Tibial nerve (tissue), 4 donors: ENCODE results near the gene MARF1.

ENCODE experiments used
- CTCF ChIP-seq, 5 experiments: fragments of 200-600 bp in 3 of 5; fragments of 450-650 bp in 2 of 5; sonication (generic) in 3 of 5; IDR thresholded peaks; one replicate each; pipeline ENCODE4 v1.5.1; 2016 to 2019; ENCODE audit warnings: antibody characterized with exemption in 5 of 5, mild to moderate bottlenecking in 3 of 5, moderate library complexity in 2 of 5
- EP300 ChIP-seq, 2 donors: sonication (generic); formaldehyde crosslinking; IDR thresholded peaks; one replicate each; pipeline ENCODE4 v1.6.1; 2017; ENCODE audit warnings: antibody characterized with exemption in 2 of 2, mild to moderate bottlenecking in 1 of 2

DNA sequence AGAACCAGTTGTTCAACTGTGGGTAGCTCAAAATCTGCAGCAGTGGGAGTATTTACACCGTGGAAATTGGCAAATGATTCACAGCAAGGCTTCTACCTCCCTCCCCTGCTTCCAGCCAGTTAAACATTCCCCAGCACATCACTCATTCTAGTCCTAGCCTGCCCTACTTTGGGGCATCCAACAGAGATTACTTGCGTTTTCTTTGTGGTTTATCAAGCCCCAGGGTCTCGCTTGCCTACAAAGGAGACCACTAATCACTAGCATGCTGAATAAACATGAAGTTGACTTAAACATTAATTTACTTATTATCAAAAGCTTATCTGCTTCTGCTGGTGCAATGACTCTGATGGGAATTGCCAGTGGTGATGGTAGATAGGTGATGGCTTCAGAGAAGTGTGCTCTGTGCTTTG is 94.5 kb downstream of the MARF1 start:
- no peak for TF ChIP-seq EP300 (IDR thresholded peaks at IDR 0.05)
- no peak for TF ChIP-seq CTCF (IDR thresholded peaks at IDR 0.05)
